GM18858 (cell line): ENCODE results near the gene TBC1D19.

Experiments
- ATAC-seq: cut with Tn5 transposase; IDR thresholded peaks from one replicate; pipeline ENCODE4 v1.9.1; 2021; ENCODE audit not compliant: unreplicated experiment

The TBC1D19 gene

DNA sequence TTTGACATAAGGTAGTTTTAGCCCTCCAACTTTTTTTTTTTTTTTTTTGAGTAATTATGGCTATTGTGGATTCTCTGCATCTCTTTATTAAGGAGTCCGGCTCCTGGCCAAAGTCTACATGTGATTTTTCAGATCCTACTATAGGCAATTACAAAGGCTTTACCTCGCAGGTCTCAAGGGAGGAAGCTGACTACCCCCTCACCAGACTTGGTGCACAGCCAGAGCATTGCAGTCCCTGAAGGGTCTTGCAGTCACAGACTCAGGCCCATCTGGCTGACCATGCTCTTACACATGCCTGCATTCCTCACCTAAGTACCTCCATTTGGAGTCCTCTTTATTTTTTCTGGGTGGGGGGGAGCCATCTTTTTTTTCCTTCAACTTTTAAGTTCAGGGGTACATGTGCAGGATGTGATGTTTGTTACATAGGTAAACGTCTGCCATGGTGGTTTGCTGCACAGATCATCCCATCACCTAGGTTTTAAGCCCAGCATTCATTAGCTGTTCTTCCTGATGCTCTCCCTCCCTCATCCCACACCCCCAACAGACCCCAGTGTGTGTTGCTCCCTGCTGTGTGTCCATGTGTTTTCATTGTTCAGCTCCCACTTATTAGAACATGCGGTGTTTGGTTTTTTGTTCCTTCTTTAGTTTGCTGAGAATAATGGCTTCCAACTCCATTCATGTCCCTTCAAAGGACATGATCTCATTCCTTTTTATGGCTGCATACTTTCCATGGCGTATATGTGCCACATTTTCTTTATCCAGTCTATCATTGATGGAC, 188.4 kb downstream of the TBC1D19 start:
- no peak for ATAC-seq

GRCh38 chr4:26779224-26779623, 195.3 kb downstream of the TBC1D19 start:
- no peak for ATAC-seq

DNA sequence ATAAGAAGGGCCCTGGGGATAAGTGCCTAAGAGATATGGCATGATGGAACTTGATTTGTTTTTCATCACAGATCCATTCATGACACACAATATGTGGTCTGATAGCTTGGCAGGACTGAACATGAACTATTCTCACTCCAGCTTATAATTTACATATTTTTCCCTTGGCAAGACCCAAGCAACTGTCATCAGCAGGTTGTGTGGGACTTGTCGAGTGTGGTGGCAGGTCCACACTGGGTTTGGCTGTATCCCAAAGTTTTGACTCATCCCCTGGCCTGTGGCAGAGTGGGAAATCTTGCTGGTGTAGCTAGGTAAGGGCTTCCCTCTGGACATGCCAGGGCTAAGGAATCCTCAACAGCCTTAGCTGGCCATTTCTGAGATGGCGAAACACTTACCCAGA, 195.8 kb downstream of the TBC1D19 start:
- no peak for ATAC-seq

GRCh38 chr4:26780539-26780938, 196.7 kb downstream of the TBC1D19 start:
- peak; percentile 98 for ATAC-seq

- no peak for ATAC-seq
Observed at GRCh38 chr4:26782168-26782829, 198.4 kb downstream of the TBC1D19 start.

- no peak for ATAC-seq
Observed at GRCh38 chr4:26782830-26783202, 198.9 kb downstream of the TBC1D19 start.

DNA sequence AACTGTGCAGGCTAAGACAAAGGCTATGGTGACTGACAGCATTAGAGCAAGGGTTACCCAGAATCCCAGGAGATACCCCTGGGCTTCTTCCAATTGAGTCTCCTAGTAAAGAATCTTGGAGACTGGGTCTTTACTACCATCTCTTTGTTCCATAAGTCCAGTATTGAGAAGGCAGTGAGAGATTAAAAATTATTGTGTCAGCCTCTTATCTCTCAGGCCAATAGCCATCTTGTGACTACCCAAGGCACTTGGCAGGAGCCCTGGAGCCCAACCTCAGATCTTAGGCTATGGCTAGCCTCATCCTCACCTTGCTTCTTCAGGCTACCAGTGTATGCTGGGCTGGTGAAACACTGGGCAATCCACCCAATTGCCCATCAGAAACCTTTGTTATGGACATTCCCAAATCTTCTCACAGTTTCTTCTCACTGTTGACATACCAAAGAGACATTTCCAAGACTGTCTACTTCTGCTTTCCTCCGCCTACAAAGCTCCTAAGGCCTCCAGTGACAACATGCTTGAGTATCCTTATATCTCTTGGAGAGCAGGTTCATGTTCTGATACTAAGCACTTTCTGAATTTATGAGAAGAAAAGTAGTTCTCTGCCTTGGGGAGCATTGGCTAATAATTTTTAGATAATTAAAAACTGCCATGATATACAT, 200.5 kb downstream of the TBC1D19 start:
- ATAC-seq: no peak

- ATAC-seq: no peak
Observed at GRCh38 chr4:26785312-26785711, 201.4 kb downstream of the TBC1D19 start.

DNA sequence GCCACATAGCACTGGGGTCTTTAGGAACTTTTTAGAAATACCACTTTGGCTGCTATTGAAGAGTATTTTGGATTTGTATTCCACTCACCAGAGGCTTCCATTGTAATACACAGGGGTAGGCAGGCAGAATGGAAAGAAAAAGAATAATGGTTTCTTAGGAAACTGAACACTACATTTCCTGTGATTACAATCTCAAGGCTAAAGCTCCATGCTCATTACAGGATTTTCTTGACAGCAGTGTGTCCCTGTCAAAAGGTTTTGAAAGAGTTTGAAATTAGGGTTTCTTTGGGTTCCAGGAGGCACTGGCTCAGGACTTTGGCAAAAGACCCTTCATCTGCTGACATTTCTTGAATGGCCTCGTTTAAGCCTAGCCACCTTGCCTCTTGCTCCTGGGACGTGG, 201.9 kb downstream of the TBC1D19 start:
- ATAC-seq: no peak

DNA sequence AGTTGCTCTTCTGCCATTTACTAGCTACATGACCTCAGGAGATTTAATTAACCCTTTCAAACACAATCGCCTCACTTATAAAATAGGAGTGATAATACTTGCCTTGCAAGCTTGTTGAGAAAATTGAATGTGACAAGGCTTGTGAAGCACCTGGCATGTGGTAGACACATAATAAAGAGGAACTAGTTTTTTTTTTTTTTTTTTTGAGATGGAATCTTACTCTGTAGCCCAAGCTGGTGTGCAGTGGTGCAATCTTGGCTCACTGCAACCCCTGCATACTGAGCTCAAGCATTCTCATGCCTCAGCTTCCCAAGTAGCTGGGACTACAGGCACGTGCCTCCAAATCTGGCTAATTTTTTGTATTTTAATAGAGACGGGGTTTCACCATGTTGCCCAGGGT, 203.0 kb downstream of the TBC1D19 start:
- ATAC-seq: peak; percentile 41

DNA sequence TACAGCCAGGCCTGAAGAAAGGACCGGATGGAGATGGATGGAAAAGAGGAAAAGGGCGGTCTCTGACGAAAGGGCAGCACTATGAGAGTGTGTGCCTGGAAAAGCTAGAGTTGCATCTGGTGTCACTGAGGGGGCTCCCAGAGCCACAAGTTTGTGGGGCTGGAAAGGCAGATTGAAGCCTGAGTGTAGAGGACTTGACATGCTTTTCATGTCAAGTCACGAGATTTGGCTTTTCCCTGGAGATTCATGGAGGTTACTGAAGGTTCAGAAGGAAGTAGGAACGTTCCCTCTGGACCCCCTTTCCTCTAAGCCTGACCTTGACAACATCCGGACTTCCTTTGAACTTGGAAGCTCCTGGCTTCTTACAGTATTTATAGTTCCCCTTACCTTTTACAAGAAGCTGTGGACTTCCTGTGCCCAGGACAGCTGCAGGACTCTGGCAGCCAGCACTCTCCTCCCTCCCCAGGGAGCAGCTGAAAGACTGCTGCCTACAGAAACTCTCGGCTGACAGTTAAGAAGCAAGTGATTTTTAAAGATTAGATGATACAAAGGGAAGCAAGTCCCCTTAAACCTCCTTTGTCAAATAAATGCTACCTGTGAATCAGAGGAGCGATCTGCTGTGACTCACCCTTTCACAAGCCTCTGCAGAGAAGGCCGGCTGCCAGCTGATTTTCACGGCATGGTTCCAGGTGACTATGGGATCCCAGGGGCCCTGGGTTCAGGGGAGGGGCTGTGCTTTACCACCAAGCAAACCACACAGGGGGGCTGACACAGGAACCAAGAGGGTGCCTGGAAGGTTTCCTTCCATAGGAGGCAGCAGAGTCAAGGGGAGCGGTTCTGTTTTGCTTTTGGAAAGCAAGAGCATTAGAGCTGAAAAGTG, 203.8 kb downstream of the TBC1D19 start:
- peak; percentile 47 for ATAC-seq

GRCh38 chr4:26788341-26788733, 204.5 kb downstream of the TBC1D19 start:
- ATAC-seq: no peak

- ATAC-seq: no peak
Observed at GRCh38 chr4:26789208-26789607, 205.3 kb downstream of the TBC1D19 start.

GRCh38 chr4:26791346-26791745, 207.5 kb downstream of the TBC1D19 start:
- ATAC-seq: no peak

GRCh38 chr4:26792639-26793038, 208.8 kb downstream of the TBC1D19 start:
- no peak for ATAC-seq

DNA sequence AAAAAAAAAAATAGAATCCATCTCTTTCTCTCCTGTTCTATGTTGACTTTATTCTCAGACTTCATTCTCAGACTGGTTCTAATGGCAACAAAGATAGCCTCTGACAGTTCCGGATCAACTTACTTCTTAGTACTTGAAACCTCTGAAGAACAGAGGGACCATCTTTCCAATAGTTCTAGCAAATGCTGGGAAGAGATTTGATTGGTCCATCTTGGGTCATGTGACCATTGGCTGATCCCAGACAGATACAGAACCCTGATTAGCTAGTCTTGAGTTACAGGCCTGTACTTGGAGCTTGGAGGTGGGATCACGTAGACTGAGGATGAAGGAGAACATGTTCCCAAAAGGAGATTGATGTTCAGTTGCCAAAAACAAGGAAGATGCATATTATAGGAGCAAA, 209.9 kb downstream of the TBC1D19 start:
- no peak for ATAC-seq

- ATAC-seq: no peak
Observed at GRCh38 chr4:26796081-26796480, 212.2 kb downstream of the TBC1D19 start.

DNA sequence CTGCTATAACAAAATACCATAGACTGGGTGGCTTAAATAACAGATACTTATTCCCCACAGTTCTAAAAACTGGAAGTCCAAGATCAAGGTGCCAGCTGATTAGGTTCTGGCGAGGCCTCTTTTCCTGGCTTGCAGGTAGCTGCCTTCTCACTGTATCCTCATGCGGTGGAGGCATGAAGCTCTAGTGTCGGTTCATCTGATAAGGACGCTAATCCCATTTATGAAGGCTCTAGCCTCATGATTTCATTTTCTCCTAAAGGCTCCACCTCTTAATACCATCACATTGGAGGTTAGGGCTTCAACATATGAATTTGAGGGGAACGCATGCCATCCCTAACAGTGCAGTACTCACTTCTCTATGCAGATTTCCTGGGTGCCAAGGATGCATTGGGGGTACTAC, 218.9 kb downstream of the TBC1D19 start:
- ATAC-seq: no peak

DNA sequence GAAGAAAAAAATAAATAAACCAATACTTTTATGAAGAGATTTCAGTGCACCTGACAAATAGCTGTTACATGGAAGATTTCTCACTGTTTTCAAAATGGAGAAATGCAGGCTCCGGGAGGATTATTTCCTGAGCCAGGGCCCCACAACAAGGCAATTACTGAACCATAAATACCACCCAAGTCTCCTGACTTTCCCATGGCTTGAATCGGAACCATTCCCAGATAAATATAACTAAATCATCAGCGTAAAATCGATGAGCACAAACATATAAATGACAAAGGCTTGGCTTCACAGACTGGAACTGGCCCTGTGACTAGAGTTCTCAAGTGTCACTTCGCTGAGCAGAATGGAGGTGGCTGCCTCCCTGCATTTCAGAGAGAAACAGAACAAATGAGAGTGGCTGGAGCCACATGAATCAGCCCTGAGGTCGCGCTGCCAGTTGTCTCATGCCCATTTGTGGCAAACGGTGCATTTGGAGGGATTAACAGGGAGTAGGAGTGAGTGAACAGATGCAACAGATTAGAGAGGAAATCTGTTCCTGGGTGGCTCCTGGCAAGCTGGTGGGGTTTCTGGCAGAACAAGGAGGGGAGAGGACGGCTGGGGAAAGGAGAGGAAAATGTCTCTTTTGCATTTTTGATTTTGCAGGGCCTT, 219.5 kb downstream of the TBC1D19 start:
- ATAC-seq: no peak

DNA sequence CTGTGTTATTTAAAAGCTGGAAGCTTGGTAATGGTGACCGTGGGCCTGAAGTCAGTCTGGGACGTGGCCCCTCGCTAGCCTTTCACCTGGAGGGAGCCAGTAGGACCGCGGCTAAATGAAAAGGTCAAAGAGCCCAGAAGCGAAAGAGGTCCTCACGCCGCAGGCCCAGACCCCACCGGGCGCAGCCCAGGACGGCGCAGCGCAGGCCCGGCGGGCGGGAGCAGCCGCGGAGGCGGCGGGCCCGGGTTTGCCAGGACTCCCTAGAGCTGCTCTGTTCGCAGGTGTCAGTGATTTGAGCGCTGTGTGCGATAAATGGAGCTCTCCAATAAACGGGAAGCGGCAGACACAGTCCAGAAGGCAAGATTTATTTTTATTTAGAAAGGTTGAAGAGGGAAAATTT, 220.6 kb downstream of the TBC1D19 start:
- no peak for ATAC-seq

DNA sequence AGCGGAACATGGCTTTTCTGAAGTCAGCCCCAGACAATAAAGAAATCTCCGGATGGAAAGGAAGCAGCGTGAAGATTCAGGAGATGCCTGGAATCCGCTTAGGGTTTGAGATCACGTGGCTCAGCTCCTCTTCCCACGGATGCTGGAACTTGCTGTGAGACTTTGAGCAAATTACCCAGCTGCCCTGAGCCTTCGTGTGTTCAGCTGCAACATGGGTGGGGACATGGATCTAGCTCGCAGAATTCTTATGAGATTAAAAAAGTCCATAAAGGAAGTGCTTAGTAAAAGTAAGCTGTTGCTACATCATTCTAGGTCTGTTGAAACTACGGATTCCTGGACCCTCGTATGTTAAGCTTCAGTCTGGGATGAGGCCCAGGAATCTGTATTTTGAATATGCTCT, 221.0 kb downstream of the TBC1D19 start:
- no peak for ATAC-seq
